BLaER1 treated with 17β-estradiol and CSF1 and Interleukin-3, amounts not matched to agents 10 nM and 100 nM (cell line): ENCODE results near the gene AGAP1.

Source experiments
- H3K27ac ChIP-seq, 11 experiments: shearing (Covaris generic); formaldehyde crosslinking; 2 replicates each; pipeline ENCODE4 v1.8.1; 2022
- H3K27me3 ChIP-seq, 11 experiments: shearing (Covaris generic); formaldehyde crosslinking; 2 replicates each; pipeline ENCODE4 v1.8.1; 2022
- H3K36me3 ChIP-seq, 11 experiments: shearing (Covaris generic); formaldehyde crosslinking; 2 replicates each; pipeline ENCODE4 v1.8.1; 2022
- H3K4me1 ChIP-seq, 10 experiments: shearing (Covaris generic); formaldehyde crosslinking; 2 replicates each; pipeline ENCODE4 v1.8.1; 2022
- H3K4me2 ChIP-seq, 11 experiments: shearing (Covaris generic); formaldehyde crosslinking; 2 replicates each; pipeline ENCODE4 v1.8.1; 2022
- H3K4me3 ChIP-seq, 10 experiments: shearing (Covaris generic); formaldehyde crosslinking; 2 replicates each; pipeline ENCODE4 v1.8.1; 2022
- H3K9ac ChIP-seq, 11 experiments: shearing (Covaris generic); formaldehyde crosslinking; 2 replicates each; pipeline ENCODE4 v1.8.1; 2022
- H3K9me3 ChIP-seq, 11 experiments: shearing (Covaris generic); formaldehyde crosslinking; replicated peaks in 1 of 11; 2 replicates each; pipeline ENCODE4 v1.8.1; 2022
- H4K20me1 ChIP-seq, 11 experiments: shearing (Covaris generic); formaldehyde crosslinking; 2 replicates each; pipeline ENCODE4 v1.8.1; 2022
- Cebpa-rat ChIP-seq, 11 experiments: shearing (Covaris generic); IDR thresholded peaks; 2 replicates each; pipeline ENCODE4 v1.8.1; 2022

The AGAP1 gene

DNA sequence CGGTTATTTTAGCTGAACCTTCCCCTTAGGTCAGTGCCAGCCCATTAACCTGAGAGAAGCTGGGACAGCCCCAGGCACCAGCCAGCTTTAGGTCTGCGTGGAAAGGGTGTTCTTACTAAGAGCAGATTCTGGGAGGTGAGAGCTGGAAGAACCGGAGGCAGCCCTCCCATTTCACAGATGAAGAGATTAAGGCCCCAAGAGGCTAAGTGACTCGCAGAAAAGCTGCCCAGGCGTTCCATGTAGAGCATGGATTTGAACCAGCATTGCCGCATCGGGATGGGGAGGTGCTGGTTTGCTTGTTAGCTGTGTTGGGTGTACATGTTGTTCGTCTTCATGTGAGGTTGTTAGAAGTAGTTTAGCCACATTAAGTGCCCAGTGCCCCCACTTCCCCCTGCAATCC lies 203.2 kb downstream of the AGAP1 start:
- Histone ChIP-seq H4K20me1 (peaks cover 14 to 82% (median 63%) of the 10 kb centered on the region in 11 experiments; a peak in 20 of 22 replicates), H3K9me3 (no peaks in the 10 kb centered on the region), H3K4me1 (peaks cover 17 to 98% (median 94%) of the 10 kb centered on the region in 10 experiments), H3K9ac (no peak overlapping the region), H3K4me2 (peak overlapping the region in 8 of 11 experiments; percentile 57 to 88 (median 72); a peak in 14 of 22 replicates), H3K27me3 (peaks cover 0 to 2% (median 0%) of the 10 kb centered on the region in 11 experiments; a peak in 1 of 22 replicates), H3K27ac (0 out of 22 replicates have a peak overlapping the region, but pooled peaks of 1 of the 11 experiments have one; percentile 21), H3K36me3 (no peaks in the 10 kb centered on the region), H3K4me3 (no peak overlapping the region)
- TF ChIP-seq Cebpa-rat (IDR thresholded peaks at IDR 0.05), result no peak

DNA sequence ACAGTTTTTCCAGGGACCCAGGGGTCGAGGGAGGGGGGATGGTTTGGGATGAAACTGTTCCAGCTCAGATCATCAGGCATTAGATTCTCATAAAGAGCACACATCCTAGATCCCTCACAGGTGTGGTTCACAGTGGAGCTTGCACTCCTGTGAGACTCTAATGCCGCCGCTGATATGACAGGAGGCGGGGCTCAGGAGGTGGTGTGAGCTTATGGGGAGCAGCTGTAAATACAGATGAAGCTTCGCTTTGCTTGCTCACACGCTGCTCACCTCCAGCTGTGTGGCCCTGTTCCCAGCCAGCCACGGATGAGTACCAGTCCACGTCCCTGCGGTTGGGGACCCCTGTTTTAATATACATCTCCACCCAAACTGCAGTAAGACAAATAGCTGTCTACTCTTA lies 204.2 kb downstream of the AGAP1 start:
- no peak overlapping the region; a peak in 2 of 22 replicates for H3K27ac ChIP-seq
- H3K4me1 ChIP-seq, result peaks cover 21 to 98% (median 94%) of the 10 kb centered on the region in 10 experiments
- H3K9ac ChIP-seq, result no peak overlapping the region; a peak in 1 of 22 replicates
- no peaks in the 10 kb centered on the region for H3K27me3 ChIP-seq
- no peak overlapping the region for H3K4me3 ChIP-seq
- no peak for TF ChIP-seq Cebpa-rat (IDR thresholded peaks at IDR 0.05)
- H3K36me3 ChIP-seq, result no peaks in the 10 kb centered on the region
- peaks cover 9 to 76% (median 53%) of the 10 kb centered on the region in 11 experiments; a peak in 20 of 22 replicates for H4K20me1 ChIP-seq
- H3K4me2 ChIP-seq, result peak overlapping the region in 9 of 11 experiments; percentile 28 to 88 (median 64); a peak in 18 of 22 replicates
- H3K9me3 ChIP-seq, result no peaks in the 10 kb centered on the region

DNA sequence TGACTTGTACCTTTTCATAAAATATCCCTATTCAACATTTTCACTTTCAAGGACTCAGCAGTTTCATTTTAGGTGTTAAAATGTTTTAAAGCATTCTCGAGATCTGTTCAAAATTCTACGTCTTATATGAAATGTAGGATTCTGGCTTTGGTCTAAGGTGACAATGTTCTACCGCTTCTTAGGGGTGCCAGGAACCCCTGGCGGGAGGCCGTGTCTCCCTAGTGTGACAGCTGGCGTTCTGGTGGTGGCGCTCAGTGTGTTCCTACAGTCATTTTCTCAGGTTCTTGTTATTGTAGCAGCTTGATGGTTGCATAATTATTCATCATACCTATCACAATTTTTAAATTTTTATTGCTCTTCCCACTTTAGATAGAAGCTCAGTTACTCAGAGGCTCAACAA lies 204.6 kb downstream of the AGAP1 start:
- TF ChIP-seq Cebpa-rat (IDR thresholded peaks at IDR 0.05), result no peak
- no peaks in the 10 kb centered on the region for H3K36me3 ChIP-seq
- no peak overlapping the region for H3K4me3 ChIP-seq
- H3K9ac ChIP-seq, result no peak overlapping the region
- no peaks in the 10 kb centered on the region for H3K9me3 ChIP-seq
- H3K27ac ChIP-seq, result peak overlapping the region in 1 of 11 experiments; percentile 13; a peak in 2 of 22 replicates
- H4K20me1 ChIP-seq, result peaks cover 9 to 72% (median 48%) of the 10 kb centered on the region in 11 experiments; a peak in 19 of 22 replicates
- no peaks in the 10 kb centered on the region for H3K27me3 ChIP-seq
- peak overlapping the region in 9 of 11 experiments; percentile 28 to 88 (median 64); a peak in 17 of 22 replicates for H3K4me2 ChIP-seq
- H3K4me1 ChIP-seq, result peaks cover 22 to 97% (median 93%) of the 10 kb centered on the region in 10 experiments

DNA sequence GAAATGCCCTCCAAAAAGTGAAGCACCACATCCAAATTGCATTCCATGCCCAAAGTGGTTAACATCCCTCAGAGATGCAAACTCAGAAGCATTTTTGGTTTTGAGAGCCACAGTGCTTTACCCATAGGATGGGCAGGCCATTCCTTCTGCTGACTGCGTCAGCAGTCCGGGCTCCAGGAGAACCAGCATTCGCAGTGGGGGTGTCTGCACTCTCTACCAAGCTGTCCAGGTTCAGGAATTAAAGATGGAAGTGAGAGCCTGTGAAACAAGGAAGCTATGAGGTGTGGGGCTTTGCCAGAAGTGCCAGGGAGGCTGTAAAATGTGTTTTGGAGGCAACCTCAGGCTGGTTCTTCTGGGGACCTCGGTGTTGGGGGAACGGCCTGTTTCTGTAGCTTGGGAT lies 205.7 kb downstream of the AGAP1 start:
- TF ChIP-seq Cebpa-rat (IDR thresholded peaks at IDR 0.05), result no peak
- H3K4me3 ChIP-seq, result no peak overlapping the region
- no peaks in the 10 kb centered on the region for H3K9me3 ChIP-seq
- no peaks in the 10 kb centered on the region for H3K27me3 ChIP-seq
- H3K4me2 ChIP-seq, result peak overlapping the region in 9 of 11 experiments; percentile 12 to 88 (median 64); a peak in 17 of 22 replicates
- H4K20me1 ChIP-seq, result peaks cover 9 to 61% (median 43%) of the 10 kb centered on the region in 11 experiments; a peak in 18 of 22 replicates
- H3K36me3 ChIP-seq, result no peaks in the 10 kb centered on the region
- peaks cover 22 to 92% (median 86%) of the 10 kb centered on the region in 10 experiments for H3K4me1 ChIP-seq
- H3K9ac ChIP-seq, result no peak overlapping the region
- peak overlapping the region in 1 of 11 experiments; percentile 12; a peak in 1 of 22 replicates for H3K27ac ChIP-seq

DNA sequence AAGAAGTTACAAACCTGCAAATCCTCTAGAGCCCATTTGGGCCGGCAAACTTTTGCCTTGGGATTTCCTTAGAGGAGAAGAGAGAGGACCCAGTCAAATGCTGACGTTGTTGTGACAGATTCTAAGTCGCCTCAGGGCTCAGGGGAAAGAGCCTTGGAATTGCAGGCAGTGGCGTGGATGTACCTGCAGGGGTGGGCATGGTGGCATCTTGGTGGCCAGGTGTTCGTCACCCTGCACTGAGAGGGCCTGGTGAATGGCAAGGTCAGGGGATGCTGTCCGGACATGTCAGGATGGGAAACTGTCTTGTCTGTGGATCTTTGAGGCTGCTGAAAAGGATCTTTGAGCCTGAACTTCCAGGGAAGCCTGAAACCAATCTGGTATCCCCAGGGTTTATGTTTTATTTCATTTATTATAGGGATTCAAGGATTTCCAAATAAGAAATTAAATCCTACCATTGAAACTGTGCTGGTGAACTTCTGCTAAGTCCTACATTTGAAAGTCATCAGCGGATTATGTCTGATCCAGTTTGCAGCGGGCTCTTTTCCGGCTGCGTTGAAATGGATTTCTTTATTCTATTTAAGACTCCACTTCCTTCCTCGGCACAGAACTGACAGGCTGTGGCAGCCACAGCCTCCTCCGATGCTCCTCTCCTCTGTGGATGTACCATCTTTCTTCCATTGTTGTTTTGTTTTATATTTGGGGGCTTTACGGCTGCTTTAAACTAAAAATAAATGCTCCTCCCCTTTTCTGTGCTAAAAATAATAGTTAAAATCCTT lies 207.6 kb downstream of the AGAP1 start:
- H3K4me2 ChIP-seq, result peak overlapping the region; percentile 75 to 99 (median 91)
- no peak for TF ChIP-seq Cebpa-rat (IDR thresholded peaks at IDR 0.05)

DNA sequence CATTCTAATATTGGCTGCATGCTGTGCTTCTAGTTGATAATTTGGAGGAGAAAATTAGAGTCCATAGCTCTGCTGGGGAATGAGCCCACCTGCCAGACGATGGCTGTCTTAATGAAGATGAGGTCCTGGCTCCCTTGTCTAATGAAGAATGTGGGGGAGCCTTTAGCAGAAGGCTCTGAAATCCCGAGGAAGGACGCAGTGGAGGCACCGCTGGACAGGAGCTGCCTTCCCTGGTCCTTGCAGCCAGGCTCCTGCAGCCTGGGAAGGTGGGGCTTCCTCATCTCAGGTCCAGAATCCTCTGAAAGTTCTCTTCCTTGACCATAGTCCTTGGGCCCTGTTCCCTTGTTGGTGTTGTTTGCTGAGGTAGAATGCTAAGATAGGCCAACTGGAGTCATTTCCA lies 208.3 kb downstream of the AGAP1 start:
- Histone ChIP-seq H3K4me3 (peak overlapping the region in 7 of 10 experiments; percentile 26 to 54 (median 45); a peak in 9 of 20 replicates), H3K9ac (peak overlapping the region in 7 of 11 experiments; percentile 24 to 65 (median 44); a peak in 9 of 22 replicates), H4K20me1 (peaks cover 9 to 48% (median 24%) of the 10 kb centered on the region in 11 experiments; a peak in 19 of 22 replicates), H3K4me2 (peak overlapping the region; percentile 75 to 99 (median 91)), H3K36me3 (no peaks in the 10 kb centered on the region), H3K4me1 (peaks cover 22 to 87% (median 74%) of the 10 kb centered on the region in 10 experiments), H3K27me3 (no peaks in the 10 kb centered on the region), H3K9me3 (no peaks in the 10 kb centered on the region), H3K27ac (peak overlapping the region in 8 of 11 experiments; percentile 32 to 69 (median 58); a peak in 13 of 22 replicates)
- no peak for TF ChIP-seq Cebpa-rat (IDR thresholded peaks at IDR 0.05)

More for the DNA sequence above, 207.6 kb downstream of the AGAP1 start:
- no peaks in the 10 kb centered on the region for H3K27me3 ChIP-seq
- no peaks in the 10 kb centered on the region for H3K9me3 ChIP-seq
- H3K4me3 ChIP-seq, result peak overlapping the region in 8 of 10 experiments; percentile 21 to 54 (median 44); a peak in 12 of 20 replicates
- no peaks in the 10 kb centered on the region for H3K36me3 ChIP-seq
- H3K9ac ChIP-seq, result peak overlapping the region in 8 of 11 experiments; percentile 24 to 65 (median 41); a peak in 15 of 22 replicates
- peaks cover 9 to 48% (median 29%) of the 10 kb centered on the region in 11 experiments; a peak in 19 of 22 replicates for H4K20me1 ChIP-seq
- peaks cover 22 to 87% (median 74%) of the 10 kb centered on the region in 10 experiments for H3K4me1 ChIP-seq
- H3K27ac ChIP-seq, result peak overlapping the region in 8 of 11 experiments; percentile 32 to 69 (median 60); a peak in 15 of 22 replicates

DNA sequence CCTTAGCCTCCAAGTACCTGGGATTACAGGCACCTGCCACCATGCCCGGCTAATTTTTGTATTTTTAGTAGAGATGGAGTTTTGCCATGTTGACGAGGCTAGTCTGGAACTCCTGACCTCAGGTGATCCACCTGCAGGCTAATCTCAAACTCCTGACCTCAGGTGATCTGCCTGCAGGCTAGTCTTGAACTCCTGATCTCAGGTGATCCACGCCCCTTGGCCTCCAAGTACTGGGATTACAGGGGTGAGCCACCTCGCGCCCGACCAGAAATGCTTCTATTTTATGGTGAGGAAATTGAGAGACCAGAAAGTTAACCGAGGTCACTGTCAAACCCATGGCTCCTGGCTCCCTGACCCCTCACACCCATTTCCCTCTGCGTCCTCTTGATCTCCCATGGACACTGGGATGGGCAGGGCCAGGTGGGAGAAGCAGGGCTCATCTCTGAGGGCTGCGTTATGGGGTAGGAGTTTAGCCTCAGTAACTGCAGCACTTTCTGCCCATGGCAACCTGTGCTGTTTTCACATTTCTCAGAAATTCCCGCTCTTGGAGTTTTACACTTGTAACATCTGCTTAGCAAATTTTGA lies 210.0 kb downstream of the AGAP1 start:
- Histone ChIP-seq H3K4me1 (peaks cover 22 to 85% (median 62%) of the 10 kb centered on the region in 10 experiments), H3K9me3 (no peaks in the 10 kb centered on the region), H3K36me3 (peaks cover 0 to 3% (median under 1%) of the 10 kb centered on the region in 11 experiments; a peak in 5 of 22 replicates), H3K9ac (no peak overlapping the region), H3K27me3 (no peaks in the 10 kb centered on the region), H4K20me1 (peaks cover 3 to 49% (median 17%) of the 10 kb centered on the region in 11 experiments; a peak in 18 of 22 replicates), H3K27ac (no peak overlapping the region), H3K4me2 (peak overlapping the region in 5 of 11 experiments; percentile 6 to 32 (median 18); a peak in 5 of 22 replicates), H3K4me3 (no peak overlapping the region)
- TF ChIP-seq Cebpa-rat (IDR thresholded peaks at IDR 0.05), result no peak

DNA sequence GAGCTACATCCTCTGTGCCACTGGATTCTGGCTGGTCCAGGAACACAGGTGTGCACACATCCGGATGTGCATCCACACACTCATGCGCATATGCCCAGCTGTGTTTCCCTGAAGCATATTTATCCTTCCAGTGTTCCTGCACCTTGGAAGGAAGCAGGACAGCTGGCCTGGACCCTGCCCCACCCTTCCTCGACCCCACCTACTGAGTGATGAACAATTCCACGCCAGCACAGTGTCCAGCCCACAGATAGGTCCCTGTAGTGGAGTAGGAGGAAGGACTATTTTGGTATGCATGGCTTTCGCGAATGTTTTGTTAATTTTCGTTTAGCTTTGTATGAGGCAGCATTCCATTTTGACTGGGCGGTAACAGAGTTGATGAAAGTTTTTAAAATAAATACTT lies 211.5 kb downstream of the AGAP1 start:
- Histone ChIP-seq H3K27ac (no peak overlapping the region), H3K9ac (no peak overlapping the region), H4K20me1 (peaks cover 0 to 40% (median 9%) of the 10 kb centered on the region in 11 experiments; a peak in 15 of 22 replicates), H3K9me3 (no peaks in the 10 kb centered on the region), H3K4me1 (peaks cover 22 to 72% (median 47%) of the 10 kb centered on the region in 10 experiments), H3K4me3 (no peak overlapping the region), H3K27me3 (no peaks in the 10 kb centered on the region), H3K4me2 (no peak overlapping the region; a peak in 1 of 22 replicates), H3K36me3 (peaks cover 4 to 18% (median 15%) of the 10 kb centered on the region in 11 experiments; a peak in 17 of 22 replicates)
- no peak for TF ChIP-seq Cebpa-rat (IDR thresholded peaks at IDR 0.05)
